HG03575 (cell line): ENCODE measurements around the gene DMXL1.
"Not testable (repeated sequence)": the region's sequence is repeated elsewhere in the genome, so short reads cannot be mapped to it uniquely, and the experiment has no call there.

ENCODE experiments used
- ATAC-seq: cut with Tn5 transposase; IDR thresholded peaks from one replicate; pipeline ENCODE4 v1.9.1; 2021; ENCODE audit not compliant: unreplicated experiment, insufficient number of reproducible peaks, low FRiP score; ENCODE audit errors: extremely low read depth

Gene DMXL1

GRCh38 chr5:119117237-119117636 lies 46.4 kb downstream of the DMXL1 start:
- ATAC-seq: no peak

GRCh38 chr5:119118000-119118399 lies 47.1 kb downstream of the DMXL1 start:
- no peak for ATAC-seq

GRCh38 chr5:119120893-119121292 lies 50.0 kb downstream of the DMXL1 start:
- no peak for ATAC-seq

GRCh38 chr5:119122474-119122873 lies 51.6 kb downstream of the DMXL1 start:
- ATAC-seq: not testable (repeated sequence)

- no peak for ATAC-seq
Observed at GRCh38 chr5:119123280-119123679, 52.4 kb downstream of the DMXL1 start.

- no peak for ATAC-seq
Observed at GRCh38 chr5:119129770-119130169, 58.9 kb downstream of the DMXL1 start.

GRCh38 chr5:119131530-119132304 lies 60.8 kb downstream of the DMXL1 start:
- ATAC-seq: no peak

- not testable (repeated sequence) for ATAC-seq
Observed at GRCh38 chr5:119135743-119136142, 64.9 kb downstream of the DMXL1 start.

GRCh38 chr5:119136666-119137318 lies 65.9 kb downstream of the DMXL1 start:
- ATAC-seq: no peak

- ATAC-seq: no peak
Observed at GRCh38 chr5:119153629-119154028, 82.7 kb downstream of the DMXL1 start.

- no peak for ATAC-seq
Observed at GRCh38 chr5:119158144-119158543, 87.3 kb downstream of the DMXL1 start.

GRCh38 chr5:119161430-119161829 lies 90.5 kb downstream of the DMXL1 start:
- no peak for ATAC-seq

GRCh38 chr5:119166026-119166425 lies 95.1 kb downstream of the DMXL1 start:
- no peak for ATAC-seq

GRCh38 chr5:119168401-119168800 lies 97.5 kb downstream of the DMXL1 start:
- no peak for ATAC-seq

GRCh38 chr5:119171686-119172085 lies 100.8 kb downstream of the DMXL1 start:
- ATAC-seq: no peak

GRCh38 chr5:119174578-119175163 lies 103.8 kb downstream of the DMXL1 start:
- no peak for ATAC-seq

GRCh38 chr5:119176785-119177184 lies 105.9 kb downstream of the DMXL1 start:
- no peak for ATAC-seq

GRCh38 chr5:119177226-119177625 lies 106.3 kb downstream of the DMXL1 start:
- ATAC-seq: no peak

GRCh38 chr5:119178435-119178834 lies 107.5 kb downstream of the DMXL1 start:
- ATAC-seq: no peak
